ENCODE measurements around the gene OR10H3.
"Not testable (repeated sequence)": the region's sequence is repeated elsewhere in the genome, so short reads cannot be mapped to it uniquely, and the experiment has no call there.

The OR10H3 gene, protein sequence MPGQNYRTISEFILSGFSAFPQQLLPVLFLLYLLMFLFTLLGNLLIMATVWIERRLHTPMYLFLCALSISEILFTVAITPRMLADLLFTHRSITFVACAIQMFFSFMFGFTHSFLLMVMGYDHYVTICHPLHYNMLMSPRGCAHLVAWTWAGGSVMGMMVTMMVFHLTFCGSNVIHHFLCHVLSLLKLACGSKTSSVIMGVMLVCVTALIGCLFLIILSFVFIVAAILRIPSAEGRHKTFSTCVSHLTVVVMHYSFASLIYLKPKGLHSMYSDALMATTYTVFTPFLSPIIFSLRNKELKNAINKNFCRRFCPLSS

DNA sequence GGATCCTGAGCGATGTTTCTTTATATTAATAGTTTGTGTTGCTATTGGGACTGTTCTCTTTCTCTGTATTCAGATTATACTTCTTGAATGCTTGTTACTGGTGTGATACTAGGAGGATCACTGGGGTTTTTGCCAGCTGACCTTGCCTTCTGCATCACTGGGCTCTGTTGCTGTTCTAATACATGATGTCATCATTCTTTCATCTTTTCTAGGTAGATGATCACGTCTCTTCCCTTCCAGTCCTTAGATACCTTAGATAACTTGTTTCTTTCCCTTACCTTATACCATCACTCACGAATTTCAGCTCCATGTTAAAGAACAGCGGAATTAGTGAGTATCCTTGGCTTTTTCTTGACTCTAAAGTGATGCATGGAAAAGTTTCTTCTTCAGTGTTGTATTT is at the start of gene OR10H3:
OR10H3 (plus strand) TSS at position 264 of the 400 bp plus-strand sequence. CDS start 3,408 bp downstream, outside the sequence.
- in situ Hi-C loops (cut with HindIII; ENCODE audit: low sequenced_read_pairs): no loop called here

DNA sequence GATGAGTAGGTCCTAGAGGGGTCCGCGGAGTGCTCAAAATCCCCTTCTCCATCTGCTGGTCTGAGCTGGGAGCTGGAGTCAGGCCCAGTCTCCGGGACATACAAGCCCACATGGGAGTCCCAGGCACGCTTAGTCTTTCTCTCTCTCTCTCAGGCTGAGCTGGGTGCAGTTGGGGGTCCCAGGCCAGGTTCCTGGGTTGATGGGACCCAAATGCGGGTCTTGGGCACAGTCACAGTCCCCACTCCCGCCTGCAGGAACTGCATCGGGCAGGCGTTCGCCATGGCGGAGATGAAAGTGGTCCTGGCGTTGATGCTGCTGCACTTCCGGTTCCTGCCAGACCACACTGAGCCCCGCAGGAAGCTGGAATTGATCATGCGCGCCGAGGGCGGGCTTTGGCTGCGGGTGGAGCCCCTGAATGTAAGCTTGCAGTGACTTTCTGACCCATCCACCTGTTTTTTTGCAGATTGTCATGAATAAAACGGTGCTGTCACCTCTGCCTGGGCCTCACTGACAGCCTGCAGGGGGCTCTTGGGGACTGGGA is 41.1 kb upstream of the OR10H3 start:
- in situ Hi-C loops (cut with HindIII; ENCODE audit: low sequenced_read_pairs): no loop called here

DNA sequence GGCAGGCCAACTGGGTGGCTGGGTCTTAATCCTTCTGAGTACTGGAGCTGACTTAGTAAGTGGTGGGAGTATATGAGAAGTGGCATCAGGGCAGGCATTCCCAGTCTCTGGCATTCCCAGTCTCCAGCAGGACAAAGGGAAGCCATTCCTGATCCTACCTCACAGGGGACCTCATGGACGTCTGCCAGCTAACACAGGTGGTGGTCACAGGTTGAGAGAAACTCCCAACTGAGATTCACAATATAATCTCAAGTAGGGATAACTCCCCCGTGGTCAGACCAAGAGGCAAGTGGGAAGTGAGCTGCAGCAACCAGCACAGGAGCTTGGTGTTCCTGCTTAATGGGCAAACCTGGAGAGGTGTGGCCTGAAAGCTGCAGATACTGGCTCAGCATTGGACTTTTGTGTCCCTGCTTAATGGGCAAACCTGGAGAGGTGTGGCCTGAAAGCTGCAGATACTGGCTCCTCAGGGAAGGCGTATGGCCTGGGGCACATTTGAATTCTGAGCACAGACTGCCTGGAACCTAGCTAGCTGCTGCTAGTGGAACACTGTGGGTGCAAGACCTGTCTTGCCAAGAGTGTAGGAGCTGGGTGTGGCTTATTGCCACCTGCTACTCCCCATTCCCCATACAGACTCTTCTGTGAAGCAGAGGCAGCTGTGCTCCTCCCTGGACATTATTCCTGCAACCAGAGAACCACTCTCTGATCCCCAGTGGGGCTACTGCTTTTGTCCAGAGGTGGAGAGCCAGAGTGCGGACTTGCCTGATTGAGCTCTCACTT is 35.8 kb upstream of the OR10H3 start:
- in situ Hi-C loops (cut with HindIII; ENCODE audit: low sequenced_read_pairs): no loop called here

DNA sequence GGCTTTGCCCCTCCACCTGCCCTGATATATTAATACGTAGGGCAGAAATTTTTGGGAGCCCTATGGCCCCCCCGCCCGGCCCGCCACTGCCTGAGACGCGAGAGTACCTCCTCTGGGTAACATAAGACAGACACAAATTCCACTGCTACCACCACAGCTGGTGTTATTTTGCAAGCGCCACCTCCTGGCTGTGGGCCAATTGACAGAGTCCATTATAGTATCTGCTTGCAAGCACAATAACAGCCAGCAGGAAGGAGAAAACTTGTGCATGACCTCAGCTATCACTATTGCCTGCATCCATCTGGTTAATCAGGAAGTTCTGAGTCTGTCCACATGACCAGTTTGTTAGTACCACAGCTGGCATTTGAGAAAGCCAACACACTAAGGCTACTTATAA is 35.3 kb upstream of the OR10H3 start:
- in situ Hi-C loops (cut with HindIII; ENCODE audit: low sequenced_read_pairs): no loop called here

DNA sequence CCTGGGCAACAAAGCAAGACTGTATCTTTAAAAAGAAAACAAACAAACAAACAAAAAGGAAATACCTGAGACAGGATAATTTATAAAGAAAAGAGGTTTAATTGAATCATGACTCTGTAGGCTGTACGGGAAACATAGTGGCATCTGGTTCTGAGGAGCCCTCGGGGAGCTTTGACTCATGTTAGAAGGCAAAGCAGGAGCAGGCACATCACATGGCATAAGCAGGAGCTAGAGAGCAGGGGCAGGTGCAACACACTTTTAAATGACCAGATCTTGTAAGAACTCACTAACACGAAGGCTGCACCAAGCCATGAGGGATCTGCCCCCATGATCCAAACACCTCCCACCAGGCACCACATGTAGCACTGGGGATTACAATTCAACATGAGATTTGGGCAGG is 23.1 kb upstream of the OR10H3 start:
- in situ Hi-C loops (cut with HindIII; ENCODE audit: low sequenced_read_pairs): no loop called here

DNA sequence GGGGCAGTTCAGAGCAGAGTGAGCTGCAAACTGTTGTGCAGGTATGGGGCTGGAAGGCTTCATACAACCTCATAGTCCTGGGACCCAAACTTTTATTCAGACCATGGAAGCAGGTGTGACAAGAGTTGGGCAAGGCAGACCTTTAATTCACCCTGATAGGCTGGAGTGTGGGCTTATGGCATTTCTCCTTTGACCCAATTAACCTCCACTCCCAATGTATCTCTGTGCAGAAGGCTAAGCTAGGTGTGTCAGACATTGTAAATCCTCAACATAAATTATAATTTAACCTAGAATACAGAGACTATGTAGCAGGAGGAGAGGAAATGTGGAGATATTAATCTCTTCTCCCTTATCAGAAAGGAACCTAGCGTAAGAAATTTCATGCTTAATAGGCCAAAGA is 22.1 kb upstream of the OR10H3 start:
- in situ Hi-C loops (cut with HindIII; ENCODE audit: low sequenced_read_pairs): no loop called here

DNA sequence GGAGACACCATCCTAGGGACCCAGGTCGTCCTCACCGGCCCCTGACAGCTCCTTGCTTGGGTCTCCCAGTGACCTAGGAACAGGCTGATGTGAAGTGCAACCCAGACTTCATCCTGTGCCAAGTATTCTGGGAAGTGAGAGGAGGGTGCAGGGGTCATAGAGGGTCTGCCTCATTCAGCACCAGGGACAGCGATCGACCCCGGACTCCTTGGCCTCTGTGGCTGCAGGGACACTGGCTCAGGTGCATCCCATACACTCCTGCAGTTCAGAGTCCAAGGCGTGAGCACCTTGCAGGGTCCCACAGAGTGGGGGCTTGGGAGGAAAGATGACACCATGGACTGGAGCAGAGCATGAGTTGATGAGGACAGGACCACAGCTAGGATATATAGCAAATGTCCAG is 20.0 kb upstream of the OR10H3 start:
- in situ Hi-C loops (cut with HindIII; ENCODE audit: low sequenced_read_pairs): no loop called here

DNA sequence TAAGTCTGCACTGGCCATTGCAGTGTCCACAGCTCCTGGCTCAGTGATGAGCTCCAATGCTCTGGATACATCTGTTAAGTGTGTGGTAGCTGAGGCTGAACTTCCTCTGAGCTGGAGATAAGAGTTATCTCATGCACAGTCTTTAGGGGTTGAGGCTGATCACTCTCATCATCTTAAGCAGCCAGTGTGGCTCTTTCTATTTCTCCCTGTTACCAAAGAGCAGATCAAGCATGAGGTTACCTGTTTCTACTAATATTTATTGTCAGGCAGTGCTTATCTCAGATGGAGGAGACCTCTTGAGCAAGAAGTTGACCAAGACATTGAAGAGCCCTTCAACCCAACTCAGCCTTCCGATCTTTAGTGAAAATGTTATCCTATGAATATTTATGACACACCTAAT is 16.5 kb upstream of the OR10H3 start:
- in situ Hi-C loops (cut with HindIII; ENCODE audit: low sequenced_read_pairs): no loop called here

DNA sequence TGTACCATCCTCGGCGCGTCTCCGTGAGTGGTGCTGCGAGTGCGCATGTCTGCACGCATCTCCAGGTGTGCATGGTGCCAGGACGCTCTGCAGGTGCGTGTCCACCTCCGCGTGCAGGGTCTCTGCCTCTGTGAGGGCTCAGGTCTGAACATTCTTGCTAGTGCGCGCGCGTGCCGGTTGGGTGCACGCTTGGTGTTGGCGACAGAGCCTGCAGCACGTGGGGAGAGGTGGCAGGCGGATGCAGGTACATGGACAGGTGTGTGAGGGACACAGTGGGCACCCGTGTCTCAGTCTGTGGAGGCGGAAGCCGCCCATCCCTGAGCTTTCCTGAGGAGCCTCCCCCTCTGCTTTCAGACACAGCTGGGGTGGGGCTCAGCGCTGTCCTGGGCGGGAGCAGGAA is 14.8 kb upstream of the OR10H3 start:
- in situ Hi-C loops (cut with HindIII; ENCODE audit: low sequenced_read_pairs): no loop called here

DNA sequence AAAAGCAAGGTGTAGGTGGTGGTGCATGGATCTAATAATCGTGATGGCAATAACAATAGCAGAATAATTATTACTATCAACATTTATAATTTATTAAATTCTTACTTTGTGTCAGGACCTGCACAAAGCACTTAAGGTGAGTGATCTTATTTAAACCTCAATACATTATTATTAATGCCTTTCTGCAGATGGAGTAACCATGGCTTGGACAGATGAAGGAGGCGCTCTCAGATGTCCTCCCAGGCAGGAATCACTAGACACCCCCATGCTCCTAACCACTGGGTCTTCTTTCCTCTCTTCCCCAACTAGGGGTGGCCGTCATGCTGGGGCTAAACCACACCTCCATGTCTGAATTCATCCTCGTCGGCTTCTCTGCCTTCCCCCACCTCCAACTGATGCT is 10.1 kb upstream of the OR10H3 start, which contains the start of gene OR10H2:
OR10H2 (plus strand) TSS at position 301 of the 400 bp plus-strand sequence; CDS start at position 321, 20 bp downstream.
- in situ Hi-C loops (cut with HindIII; ENCODE audit: low sequenced_read_pairs): no loop called here

DNA sequence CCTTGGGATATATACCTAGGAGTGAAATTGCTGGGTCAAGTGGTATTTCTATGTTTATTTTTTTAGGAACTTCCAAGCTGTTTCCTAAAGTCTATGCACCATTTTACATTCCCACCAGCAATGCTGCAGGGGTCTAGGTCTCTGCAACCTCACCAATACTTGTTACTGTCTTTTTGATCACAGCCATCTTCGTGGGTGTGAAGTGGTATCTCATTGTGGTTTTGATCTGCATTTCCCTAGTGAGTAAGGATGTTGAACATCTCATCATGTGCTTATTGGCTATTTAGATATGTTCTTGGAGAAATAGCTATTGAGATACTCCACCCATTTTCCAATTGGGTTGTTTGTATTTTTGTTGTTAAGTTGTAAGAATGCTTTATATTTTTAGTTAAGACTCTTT is 7.2 kb upstream of the OR10H3 start:
- in situ Hi-C loops (cut with HindIII; ENCODE audit: low sequenced_read_pairs): no loop called here

DNA sequence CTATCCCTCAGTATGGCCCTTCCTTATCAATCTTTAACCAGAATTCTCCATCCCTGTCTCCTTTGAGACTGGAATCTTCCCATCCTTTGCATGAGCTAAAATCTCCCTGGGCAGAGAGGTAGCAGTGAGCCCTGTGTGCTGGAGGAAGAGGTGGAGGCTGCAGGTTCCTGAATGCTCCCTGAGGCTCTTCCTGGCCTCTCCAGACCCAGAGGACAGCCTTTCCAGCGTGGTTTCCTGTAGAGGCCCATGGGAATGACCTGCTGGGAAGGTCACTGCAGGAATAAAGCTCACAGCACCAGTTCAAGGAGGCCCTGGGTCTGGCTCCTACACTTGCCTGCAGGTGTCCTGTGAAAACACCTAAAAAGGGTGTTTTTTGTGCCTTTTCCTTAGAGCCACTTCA is 5.4 kb upstream of the OR10H3 start:
- in situ Hi-C loops (cut with HindIII; ENCODE audit: low sequenced_read_pairs): no loop called here

DNA sequence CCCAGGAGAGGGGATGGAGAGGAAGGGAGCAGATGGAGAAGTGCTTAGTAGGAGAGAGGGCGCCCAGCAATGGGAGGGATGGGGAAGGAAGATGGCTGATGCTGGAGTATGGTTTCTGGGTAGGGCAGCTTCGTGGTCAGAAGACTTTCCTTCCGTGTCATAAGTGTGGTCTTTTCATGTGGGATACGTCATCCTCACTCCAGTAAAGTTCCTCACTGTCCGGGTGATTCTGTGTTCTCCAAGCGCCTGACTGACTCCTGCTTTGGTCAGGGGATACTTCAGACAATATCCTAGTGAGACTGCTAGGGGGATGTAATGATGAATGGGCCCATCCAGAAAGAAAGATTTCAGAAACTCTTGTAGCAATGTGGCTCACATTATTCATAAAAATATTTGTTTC is 3.9 kb upstream of the OR10H3 start:
- in situ Hi-C loops (cut with HindIII; ENCODE audit: low sequenced_read_pairs): no loop called here

DNA sequence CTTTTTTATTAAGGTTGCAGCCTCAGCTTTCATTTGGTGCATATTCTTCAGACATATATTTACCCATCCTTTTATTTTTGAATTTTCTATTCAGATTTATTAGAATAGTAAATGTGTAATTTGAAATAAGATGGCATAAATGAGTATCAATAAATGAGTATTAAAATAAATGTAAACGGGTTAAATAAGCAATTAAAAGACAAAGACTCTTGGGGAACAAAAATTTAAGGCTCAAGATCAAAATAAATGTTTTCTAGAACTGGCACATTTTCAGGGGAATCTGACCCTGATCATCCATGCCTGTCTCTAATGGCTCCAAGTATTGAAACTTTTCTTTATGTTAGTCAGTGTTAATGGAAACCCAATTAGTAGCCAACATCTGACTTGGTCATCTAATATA is 3.0 kb downstream of the OR10H3 start:
- in situ Hi-C loops (cut with HindIII; ENCODE audit: low sequenced_read_pairs): no loop called here

DNA sequence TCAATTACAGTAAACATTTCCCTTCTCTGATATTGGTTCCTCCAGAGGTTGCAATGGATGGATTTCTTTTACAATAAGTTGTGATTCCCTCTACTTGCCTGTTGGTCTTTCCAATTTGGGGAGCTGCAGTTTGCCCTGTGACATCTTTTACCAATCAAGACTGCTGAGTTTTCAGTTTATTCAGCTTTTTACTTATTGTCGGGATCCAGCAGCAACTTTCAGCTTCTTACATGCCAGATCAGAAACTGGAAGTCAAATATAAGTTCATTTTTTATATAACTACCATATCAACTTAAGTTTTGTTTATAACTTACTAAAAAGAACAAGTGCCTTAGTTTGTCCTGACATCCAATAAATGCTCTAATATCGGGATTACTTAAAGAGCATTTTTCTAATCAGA is 10.5 kb downstream of the OR10H3 start:
- in situ Hi-C loops (cut with HindIII; ENCODE audit: low sequenced_read_pairs): no loop called here

DNA sequence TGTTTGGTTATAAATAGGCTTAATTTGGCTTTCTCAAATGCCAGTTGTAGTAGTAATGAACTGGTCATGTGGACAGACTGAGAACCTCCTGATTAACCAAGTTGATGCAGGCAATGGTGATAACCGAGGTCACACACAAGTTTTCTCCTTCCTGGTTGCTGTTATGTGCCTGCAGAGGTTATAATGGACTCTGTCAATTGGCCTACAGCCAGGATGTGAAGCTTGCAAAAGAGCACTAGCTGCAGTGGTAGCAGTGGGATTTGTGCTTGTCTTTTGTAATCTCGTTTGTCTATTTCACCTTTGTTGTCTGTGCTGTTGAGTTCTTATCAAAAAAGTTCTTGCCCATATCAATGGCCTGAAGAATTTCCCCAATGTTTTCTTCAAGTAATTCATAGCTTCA is 20.6 kb downstream of the OR10H3 start:
- in situ Hi-C loops (cut with HindIII; ENCODE audit: low sequenced_read_pairs): no loop called here

DNA sequence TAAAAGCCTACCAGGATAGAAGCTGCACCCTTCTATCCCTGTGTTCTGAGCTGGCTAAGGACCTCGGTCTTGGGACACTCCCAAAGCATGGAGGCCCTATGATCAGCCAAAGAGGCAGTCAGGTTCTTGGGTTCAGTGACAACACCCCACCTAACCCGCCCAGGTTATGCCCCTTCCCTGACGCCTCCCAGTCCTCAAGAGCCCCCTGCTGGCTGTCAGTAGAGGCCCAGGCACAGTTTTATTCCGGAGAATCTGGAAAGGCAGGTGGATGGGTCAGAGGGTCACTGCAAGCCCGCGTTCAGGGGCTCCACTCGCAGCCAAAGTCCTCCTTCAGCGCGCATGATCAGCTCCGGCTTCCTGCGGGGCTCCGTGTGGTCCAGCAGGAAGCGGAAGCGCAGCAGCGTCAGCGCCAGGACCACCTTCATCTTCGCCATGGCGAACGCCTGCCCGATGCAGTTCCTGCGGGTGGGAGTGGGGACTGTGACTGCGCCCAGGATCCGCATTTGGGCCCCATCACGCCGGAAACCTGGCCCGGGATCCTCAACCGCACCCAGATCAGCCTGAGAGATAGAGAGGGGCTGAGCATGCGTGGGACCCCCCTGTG is 22.3 kb downstream of the OR10H3 start:
- in situ Hi-C loops (cut with HindIII; ENCODE audit: low sequenced_read_pairs): no loop called here

DNA sequence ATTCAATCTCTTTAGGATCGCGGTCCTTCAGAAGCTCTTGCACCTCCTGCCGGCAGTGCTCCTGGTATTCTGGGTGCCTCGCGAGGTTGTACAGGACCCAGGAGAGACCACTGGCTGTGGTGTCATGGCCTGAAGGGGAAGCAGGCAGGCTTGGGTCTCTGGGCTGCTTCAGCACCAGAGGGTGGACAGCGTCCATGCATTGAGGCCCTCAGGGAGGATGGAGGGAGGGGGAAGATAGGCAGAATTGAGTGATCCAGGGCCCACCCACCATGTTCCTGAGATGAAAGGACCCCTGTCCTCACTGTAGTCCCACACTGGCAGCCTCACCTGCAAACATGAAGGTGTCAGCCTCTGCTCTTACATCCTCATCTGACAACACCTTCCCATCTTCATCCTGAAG is 31.8 kb downstream of the OR10H3 start:
- in situ Hi-C loops (cut with HindIII; ENCODE audit: low sequenced_read_pairs): no loop called here

DNA sequence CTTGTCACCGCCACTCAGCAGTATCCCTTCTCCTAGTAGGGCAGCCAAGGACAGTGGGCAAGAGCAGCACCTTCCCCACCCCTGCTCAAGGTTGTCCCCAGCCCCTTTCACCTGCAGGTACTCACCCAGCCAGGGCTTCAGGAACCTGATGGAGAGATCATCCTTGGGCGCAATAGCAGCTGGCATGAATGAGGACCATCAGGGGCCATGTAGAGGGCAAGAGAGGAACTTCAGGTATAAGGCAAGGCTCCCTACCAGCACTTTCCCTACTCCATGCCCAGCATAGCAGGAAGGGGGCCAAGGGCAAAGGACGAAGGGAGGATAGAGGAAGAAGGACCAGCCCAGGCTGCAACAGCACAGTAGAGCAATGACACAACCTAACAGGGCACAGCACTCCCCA is 36.4 kb downstream of the OR10H3 start:
- in situ Hi-C loops (cut with HindIII; ENCODE audit: low sequenced_read_pairs): not testable (repeated sequence)

DNA sequence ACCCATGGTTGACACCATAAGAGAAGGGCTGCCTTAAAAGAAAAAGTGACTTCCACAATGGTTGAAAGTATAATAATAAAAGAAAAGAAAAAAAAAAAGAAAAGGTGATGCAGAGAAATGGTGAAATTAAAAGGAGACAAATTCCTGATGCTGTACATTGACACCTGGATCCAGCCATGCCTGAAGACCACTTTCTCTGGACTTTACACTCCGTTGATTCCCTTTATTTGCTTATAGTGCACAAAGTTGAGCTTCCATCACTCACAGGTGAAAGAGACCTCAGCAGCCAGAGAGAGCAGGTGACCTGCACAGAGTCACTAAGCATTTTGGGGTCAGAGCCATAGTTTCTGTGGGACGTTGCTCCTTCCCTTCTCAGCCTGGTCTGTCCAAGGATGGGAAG is 37.5 kb downstream of the OR10H3 start:
- in situ Hi-C loops (cut with HindIII; ENCODE audit: low sequenced_read_pairs): no loop called here

DNA sequence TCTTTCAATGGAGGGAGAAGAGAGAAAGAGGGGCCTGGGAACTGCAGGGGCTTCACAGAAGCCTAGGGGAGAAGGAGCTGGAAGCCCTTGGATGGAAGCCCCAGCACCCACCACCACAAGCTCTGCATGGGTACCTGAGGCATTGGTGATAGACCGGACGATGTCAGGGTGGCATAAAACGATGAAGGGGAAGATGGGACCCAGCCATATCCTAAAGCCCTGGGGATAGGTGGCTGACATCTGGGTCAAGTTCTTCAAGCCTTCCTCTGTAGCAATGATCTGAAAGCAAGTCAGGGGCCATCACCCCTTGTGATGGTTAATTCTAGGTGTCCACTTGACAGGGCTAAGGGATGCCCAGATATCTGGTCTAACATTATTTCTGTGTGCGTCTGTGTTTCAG is 38.5 kb downstream of the OR10H3 start:
- in situ Hi-C loops (cut with HindIII; ENCODE audit: low sequenced_read_pairs): no loop called here
